ENCODE measurements around the gene MYH4. TPM values are rescaled to one million over a fixed set of nuclear protein-coding genes. Genes with fewer than 3 reads are reported as not detected.

The MYH4 gene
- total and polyA plus RNA-seq, 2 donors (not counting 3 experiments of a cell fraction or from before 2014, with no cell fraction given): not detected

DNA sequence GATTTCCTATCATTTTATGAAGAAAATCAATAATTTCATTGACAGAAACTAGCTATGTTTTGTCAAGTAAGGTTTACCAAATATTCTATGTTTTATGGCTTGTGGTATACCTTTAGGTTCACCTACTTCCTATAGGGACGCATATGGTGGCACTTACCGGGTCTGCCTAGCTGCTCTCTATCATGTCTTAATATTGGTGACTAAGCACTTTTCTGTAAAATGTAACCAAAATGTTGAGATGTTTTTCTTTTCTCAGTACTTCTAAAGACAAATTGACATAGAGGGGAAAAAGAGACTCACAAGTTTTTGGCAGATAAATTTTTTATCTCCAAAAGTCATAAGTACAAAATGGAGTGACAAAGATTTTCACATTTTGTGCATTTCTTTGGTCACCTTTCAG is 22.6 kb upstream of the MYH4 start:
- no peaks in the 10 kb centered on the region for H3K4me1 ChIP-seq (ENCODE audit: control insufficient read depth, extremely low read depth, insufficient read depth, low read length)
- intact Hi-C loops (cut with micrococcal nuclease): no loop called here
- no peak overlapping the region for H3K9ac ChIP-seq (replicated peaks; ENCODE audit: extremely low read depth, insufficient read depth, low read length)
- FAIRE-seq (no peak), DNase-seq (ENCODE audit: low read depth, low spot score) (no peak)
- TF ChIP-seq POLR2A (IDR thresholded peaks at IDR 0.05; ENCODE audit: low read depth, low read length) (no peak), MYC (IDR thresholded peaks at IDR 0.05; ENCODE audit: low read depth, low read length) (no peak), EZH2 (IDR thresholded peaks at IDR 0.05; ENCODE audit: borderline replicate concordance, low read depth, low read length, severe bottlenecking) (no peak), GATA2 (IDR thresholded peaks at IDR 0.05; ENCODE audit: insufficient read depth, insufficient read length, low read depth, low read length) (no peak), POLR2AphosphoS5 (IDR thresholded peaks at IDR 0.05; ENCODE audit: insufficient read depth, low read depth, low read length) (no peak), FOS (IDR thresholded peaks at IDR 0.05; ENCODE audit: borderline replicate concordance, insufficient read depth, low read length) (no peak), JUN (IDR thresholded peaks at IDR 0.05; ENCODE audit: borderline replicate concordance, insufficient read depth, insufficient read length, low read depth) (no peak)
- TF ChIP-seq, protein P1, sequence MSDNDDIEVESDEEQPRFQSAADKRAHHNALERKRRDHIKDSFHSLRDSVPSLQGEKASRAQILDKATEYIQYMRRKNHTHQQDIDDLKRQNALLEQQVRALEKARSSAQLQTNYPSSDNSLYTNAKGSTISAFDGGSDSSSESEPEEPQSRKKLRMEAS (IDR thresholded peaks at IDR 0.05; ENCODE audit: insufficient read depth, insufficient read length): no peak
- TF ChIP-seq, protein P2, sequence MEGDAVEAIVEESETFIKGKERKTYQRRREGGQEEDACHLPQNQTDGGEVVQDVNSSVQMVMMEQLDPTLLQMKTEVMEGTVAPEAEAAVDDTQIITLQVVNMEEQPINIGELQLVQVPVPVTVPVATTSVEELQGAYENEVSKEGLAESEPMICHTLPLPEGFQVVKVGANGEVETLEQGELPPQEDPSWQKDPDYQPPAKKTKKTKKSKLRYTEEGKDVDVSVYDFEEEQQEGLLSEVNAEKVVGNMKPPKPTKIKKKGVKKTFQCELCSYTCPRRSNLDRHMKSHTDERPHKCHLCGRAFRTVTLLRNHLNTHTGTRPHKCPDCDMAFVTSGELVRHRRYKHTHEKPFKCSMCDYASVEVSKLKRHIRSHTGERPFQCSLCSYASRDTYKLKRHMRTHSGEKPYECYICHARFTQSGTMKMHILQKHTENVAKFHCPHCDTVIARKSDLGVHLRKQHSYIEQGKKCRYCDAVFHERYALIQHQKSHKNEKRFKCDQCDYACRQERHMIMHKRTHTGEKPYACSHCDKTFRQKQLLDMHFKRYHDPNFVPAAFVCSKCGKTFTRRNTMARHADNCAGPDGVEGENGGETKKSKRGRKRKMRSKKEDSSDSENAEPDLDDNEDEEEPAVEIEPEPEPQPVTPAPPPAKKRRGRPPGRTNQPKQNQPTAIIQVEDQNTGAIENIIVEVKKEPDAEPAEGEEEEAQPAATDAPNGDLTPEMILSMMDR (IDR thresholded peaks at IDR 0.05; ENCODE audit: extremely low read depth in 1 of 2, insufficient read depth in 1 of 2, low read depth in 1 of 2, low read length in 2 of 2): no peak
- ChIA-PET CTCF (no interaction called here), POLR2A (no interaction called here)
- H3K9me3 ChIP-seq (replicated peaks; ENCODE audit: control insufficient read depth, insufficient read depth, low read length): no peaks in the 10 kb centered on the region
- dilution Hi-C loops (cut with MboI; ENCODE audit: extremely low pct_ligation_motif_present, low sequenced_read_pairs): no loop called here
- no peaks in the 10 kb centered on the region for H3K27me3 ChIP-seq (ENCODE audit: control insufficient read depth in 2 of 2, insufficient read depth in 2 of 2, low read length in 2 of 2)
- no TSS peak for BruUV-seq (replicated peaks)
- no peak overlapping the region for H3K4me3 ChIP-seq (replicated peaks in 1 of 3; ENCODE audit: insufficient read depth in 1 of 3, low read depth in 1 of 3, low read length in 3 of 3)
- no peak overlapping the region for H3K4me2 ChIP-seq (ENCODE audit: insufficient read depth, low read length)
- H3K36me3 ChIP-seq (ENCODE audit: control insufficient read depth in 2 of 2, extremely low read depth in 1 of 2, insufficient read depth in 2 of 2, low read length in 2 of 2): no peaks in the 10 kb centered on the region
- no peak overlapping the region for H3K27ac ChIP-seq (ENCODE audit: insufficient read depth, low read depth, low read length)
- no peaks in the 10 kb centered on the region for H3K79me2 ChIP-seq (ENCODE audit: control insufficient read depth, insufficient read depth, low read length)
- no peak overlapping the region for H2AFZ ChIP-seq (ENCODE audit: low read depth, low read length)
- no peaks in the 10 kb centered on the region for H4K20me1 ChIP-seq (replicated peaks; ENCODE audit: control insufficient read depth, extremely low read depth, insufficient read depth, low read length)
- H3K9me1 ChIP-seq (replicated peaks; ENCODE audit: control insufficient read depth, extremely low read depth, insufficient read depth, low read length): no peaks in the 10 kb centered on the region
